ENCODE data around the gene RPS25.

The RPS25 gene

DNA sequence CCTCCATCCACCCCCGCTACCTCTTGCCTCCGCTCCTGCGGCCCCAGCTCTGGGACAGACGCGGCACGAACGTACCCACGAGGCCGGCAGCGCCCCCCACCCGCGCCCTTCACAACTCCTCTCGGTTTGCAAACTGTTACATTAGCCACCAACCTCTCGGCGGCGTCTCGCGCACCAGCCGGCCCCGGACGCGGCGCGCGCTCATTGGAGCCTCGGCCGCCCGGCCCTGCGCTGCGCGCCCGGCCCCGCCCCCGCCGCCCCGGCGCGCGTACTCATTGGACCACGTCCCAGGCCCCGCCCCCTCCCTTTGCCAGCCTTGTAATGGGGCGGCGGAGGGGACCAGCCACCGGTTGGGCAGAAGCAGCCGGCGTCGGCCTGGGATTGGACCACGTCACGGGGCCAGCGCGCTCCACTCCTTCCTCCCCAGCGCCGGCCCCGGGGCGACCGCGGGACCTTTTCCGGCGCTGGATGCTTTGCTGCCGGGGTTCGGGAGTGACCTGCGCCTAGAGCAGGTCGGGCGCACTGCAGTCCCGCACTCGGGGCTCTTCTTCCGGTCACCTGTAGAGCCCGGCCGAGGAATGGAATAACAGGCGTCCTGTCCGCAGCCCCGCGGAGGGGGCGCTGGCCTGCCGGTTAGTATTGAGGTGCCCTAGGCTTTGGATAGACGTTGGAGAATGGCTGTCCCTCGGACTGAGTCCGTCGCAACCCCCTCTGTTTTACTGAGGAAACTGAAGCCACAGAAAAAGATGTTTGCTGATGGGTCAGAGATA lies 39.0 kb upstream of the RPS25 start, which contains the start of gene HYOU1:
HYOU1 (minus strand) TSS at position 206 of the 770 bp plus-strand sequence. CDS start 1,045 bp downstream, outside the sequence.
- TF ChIP-seq, protein P1, sequence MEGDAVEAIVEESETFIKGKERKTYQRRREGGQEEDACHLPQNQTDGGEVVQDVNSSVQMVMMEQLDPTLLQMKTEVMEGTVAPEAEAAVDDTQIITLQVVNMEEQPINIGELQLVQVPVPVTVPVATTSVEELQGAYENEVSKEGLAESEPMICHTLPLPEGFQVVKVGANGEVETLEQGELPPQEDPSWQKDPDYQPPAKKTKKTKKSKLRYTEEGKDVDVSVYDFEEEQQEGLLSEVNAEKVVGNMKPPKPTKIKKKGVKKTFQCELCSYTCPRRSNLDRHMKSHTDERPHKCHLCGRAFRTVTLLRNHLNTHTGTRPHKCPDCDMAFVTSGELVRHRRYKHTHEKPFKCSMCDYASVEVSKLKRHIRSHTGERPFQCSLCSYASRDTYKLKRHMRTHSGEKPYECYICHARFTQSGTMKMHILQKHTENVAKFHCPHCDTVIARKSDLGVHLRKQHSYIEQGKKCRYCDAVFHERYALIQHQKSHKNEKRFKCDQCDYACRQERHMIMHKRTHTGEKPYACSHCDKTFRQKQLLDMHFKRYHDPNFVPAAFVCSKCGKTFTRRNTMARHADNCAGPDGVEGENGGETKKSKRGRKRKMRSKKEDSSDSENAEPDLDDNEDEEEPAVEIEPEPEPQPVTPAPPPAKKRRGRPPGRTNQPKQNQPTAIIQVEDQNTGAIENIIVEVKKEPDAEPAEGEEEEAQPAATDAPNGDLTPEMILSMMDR (IDR thresholded peaks at IDR 0.05; ENCODE audit: low read depth, low read length, missing control alignments), result peak; percentile 43
- peak; percentile 86 for DNase-seq (ENCODE audit: low read depth)
- H3K4me3 ChIP-seq (ENCODE audit: low read depth, low read length), result peak within 1 kb of the TSS; percentile 81
- in situ Hi-C loops (cut with HindIII; ENCODE audit: low sequenced_read_pairs), result no loop called here

DNA sequence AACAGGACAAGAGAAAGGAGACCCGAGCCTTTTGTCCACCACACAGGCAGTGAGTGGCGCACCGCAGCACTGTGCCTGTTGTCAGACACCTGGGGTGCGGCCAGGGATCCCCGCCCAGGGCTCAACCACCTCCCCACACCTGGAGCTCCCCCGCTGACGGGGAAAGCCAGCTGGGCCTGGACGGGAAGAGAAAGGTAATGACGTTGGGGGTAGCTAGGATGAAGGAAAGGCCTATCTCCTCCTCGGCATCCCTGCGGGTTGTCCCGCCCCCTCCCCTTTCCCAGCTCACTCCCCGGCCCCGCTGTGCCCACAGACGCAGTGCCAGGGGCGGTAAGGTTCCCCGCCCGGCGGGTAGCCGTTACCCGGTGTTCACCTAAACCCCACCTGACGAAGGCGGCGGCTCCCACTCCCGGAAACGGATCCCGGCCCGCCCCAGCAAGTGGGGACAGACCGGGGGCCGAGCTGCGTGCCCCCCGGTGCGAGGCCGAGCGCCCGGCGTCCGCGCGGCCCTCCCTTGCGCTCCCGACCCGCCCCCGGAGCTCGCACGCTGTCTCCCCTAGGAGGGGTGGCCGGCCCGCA lies 38.4 kb upstream of the RPS25 start:
- in situ Hi-C loops (cut with HindIII; ENCODE audit: low sequenced_read_pairs), result no loop called here
- TF ChIP-seq, protein P1 (IDR thresholded peaks at IDR 0.05; ENCODE audit: low read depth, low read length, missing control alignments), result no peak
- DNase-seq (ENCODE audit: low read depth), result no peak
- H3K4me3 ChIP-seq (ENCODE audit: low read depth, low read length), result peak overlapping the region; percentile 81

DNA sequence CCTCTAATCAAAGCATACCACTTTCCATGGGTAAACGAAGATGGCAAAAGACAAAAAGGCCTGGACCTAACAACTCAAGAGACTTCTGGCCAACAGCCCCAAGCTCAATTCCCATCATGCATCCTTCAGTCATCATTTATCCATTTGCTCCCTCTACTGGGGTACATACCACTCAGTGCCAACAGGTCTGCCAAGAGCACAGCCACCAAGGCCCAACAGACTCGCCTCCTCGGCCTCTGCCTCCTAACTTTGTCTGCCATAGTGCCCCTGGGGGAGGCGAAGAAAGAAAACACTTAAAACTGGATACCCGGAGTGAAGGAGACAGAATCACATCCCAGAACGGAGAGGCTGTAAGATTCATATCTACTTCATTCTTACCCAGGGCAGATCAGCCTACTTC lies 37.8 kb upstream of the RPS25 start:
- H3K4me3 ChIP-seq (ENCODE audit: low read depth, low read length), result peak overlapping the region; percentile 81
- TF ChIP-seq, protein P1 (IDR thresholded peaks at IDR 0.05; ENCODE audit: low read depth, low read length, missing control alignments), result no peak
- no peak for DNase-seq (ENCODE audit: low read depth)
- in situ Hi-C loops (cut with HindIII; ENCODE audit: low sequenced_read_pairs), result no loop called here

DNA sequence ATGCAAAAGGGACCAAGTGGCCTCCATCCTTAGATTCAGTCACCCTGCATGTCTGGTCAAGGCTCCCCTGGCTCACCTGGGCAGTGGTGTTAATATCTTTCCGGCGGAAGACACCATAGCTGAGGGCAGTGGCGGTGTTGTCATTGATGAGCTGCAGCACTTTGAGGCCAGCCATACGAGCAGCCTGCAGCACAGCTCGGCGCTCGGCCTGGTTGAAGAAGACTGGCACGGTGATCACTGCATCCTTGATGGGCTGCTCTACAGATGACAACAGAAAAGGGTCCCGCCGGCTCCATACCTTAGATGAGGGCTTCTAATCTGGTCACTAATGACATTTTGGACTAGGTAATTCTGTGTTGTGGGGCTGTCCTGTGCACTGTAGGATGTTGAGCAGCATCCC lies 36.3 kb upstream of the RPS25 start:
- TF ChIP-seq, protein P1 (IDR thresholded peaks at IDR 0.05; ENCODE audit: low read depth, low read length, missing control alignments), result no peak
- DNase-seq (ENCODE audit: low read depth), result no peak
- in situ Hi-C loops (cut with HindIII; ENCODE audit: low sequenced_read_pairs), result no loop called here
- H3K4me3 ChIP-seq (ENCODE audit: low read depth, low read length), result no peak overlapping the region

DNA sequence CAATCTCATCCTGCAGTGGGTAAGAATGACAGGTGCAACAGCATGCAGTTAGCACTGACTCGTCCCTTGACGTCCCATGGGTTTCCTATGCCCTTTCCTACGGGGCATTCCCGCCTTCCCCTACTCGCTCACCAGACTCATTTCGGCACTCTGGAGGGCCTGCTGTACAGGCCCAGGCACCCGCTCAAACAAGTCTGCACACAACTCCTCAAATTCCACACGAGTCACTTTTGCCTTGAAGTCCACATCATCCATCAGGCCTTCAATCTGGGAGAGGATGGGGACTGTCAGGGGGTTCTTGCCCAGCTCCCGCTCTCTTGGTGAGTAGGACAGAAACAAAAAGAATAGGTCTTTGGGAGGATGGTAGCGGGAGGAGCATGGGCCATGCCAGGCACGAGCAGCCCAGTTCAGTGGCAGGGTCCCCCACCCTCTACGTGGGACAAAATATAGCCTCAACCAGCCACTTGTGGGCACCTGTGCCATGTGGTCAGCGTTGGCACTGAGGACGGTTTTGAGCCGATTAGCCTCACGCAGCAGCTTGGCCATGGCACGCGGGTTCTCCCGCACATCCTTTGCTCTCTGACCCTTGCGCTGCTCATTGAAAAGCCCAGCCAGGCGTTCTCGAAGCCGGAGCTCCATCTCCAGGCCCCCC lies 34.1 kb upstream of the RPS25 start:
- DNase-seq (ENCODE audit: low read depth), result no peak
- H3K4me3 ChIP-seq (ENCODE audit: low read depth, low read length), result no peak overlapping the region
- TF ChIP-seq, protein P1 (IDR thresholded peaks at IDR 0.05; ENCODE audit: low read depth, low read length, missing control alignments), result no peak
- in situ Hi-C loops (cut with HindIII; ENCODE audit: low sequenced_read_pairs), result no loop called here

DNA sequence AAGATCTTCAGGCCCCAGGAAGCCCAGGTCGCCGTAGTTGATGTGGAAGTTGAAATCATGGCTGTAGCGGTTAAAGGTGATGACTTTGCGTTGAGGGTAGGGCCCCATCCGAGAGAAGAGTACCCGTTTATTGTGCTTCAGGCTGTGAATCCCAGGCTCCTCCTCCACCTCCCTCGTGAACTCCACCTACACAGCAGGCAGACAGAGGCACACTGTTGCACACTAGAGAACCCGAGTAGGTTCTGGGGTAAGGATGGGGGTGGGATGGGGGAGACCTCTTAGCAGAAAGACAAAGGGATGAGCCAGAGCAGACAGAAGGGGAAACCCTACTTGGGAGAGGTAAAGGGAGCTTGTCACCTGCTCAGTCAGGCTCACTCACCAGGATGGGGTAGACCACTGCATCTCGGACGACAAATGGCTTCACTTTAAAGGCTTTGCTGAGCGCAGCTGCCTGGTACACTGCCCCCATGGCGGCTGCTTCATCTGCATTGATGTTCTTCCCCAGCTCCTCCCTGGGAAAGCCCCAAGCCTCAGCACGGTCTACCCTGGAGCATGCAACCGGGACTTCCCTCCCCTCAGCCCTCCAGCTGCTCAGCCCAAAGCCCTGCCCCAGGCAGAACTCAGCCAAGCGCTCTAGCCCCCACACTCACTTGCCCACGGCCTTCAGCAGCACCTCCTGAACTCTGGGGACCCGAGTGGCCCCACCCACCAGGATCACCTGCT lies 33.5 kb upstream of the RPS25 start:
- DNase-seq (ENCODE audit: low read depth), result no peak
- TF ChIP-seq, protein P1 (IDR thresholded peaks at IDR 0.05; ENCODE audit: low read depth, low read length, missing control alignments), result no peak
- in situ Hi-C loops (cut with HindIII; ENCODE audit: low sequenced_read_pairs), result no loop called here
- H3K4me3 ChIP-seq (ENCODE audit: low read depth, low read length), result no peak overlapping the region
